GM12878 (cell line): ENCODE measurements around the gene EPB41L1. TPM values are rescaled to one million over a fixed set of nuclear protein-coding genes. Genes with fewer than 3 reads are reported as not detected.

Source experiments
- ATAC-seq: fragments of 200-7000 bp; cut with Tn5 transposase; 3 replicates; pipeline ENCODE4 v1.9.1; 2020; ENCODE audit warnings: mild to moderate bottlenecking, moderate library complexity
- BruUV-seq: library from RNA; stranded (reverse); fragments of 400-500 nt; replicated peaks from 2 replicates; lab custom pipeline; 2021; lab: Mats Ljungman, UMichigan
- CTCF ChIA-PET: fragments of 300-600 bp; sonication (Branson Sonifier 250); formaldehyde crosslinking; extraction: SDS; loops from one replicate; lab custom pipeline; 2021; ENCODE audit warnings: inconsistent platforms; lab: Yijun Ruan, JAX
- POLR2A ChIA-PET: fragments of 350-600 bp; formaldehyde crosslinking; extraction: SDS; loops from one replicate; lab custom pipeline; 2021; ENCODE audit warnings: inconsistent platforms; lab: Charles Lee
- RAD21 ChIA-PET: fragments of 300-600 bp; sonication (Branson Sonifier 250); formaldehyde crosslinking; loops from one replicate; lab custom pipeline; 2023; ENCODE audit warnings: antibody characterized with exemption; ENCODE audit not compliant: unreplicated experiment; lab: Charles Lee
- SMC1A ChIA-PET: fragments of 300-600 bp; sonication (Branson Sonifier 250); formaldehyde crosslinking; loops from one replicate; lab custom pipeline; 2023; ENCODE audit not compliant: unreplicated experiment, uncharacterized antibody; lab: Charles Lee
- DNase-seq: peaks from one replicate; pipeline ENCODE4 v3.0.0-alpha.2; 2011; ENCODE audit warnings: low read depth, low spot score
- FAIRE-seq: peaks from 3 replicates; lab custom pipeline; 2011; peaks lifted over from hg19 to GRCh38; lab: Jason Lieb, UNC
- H2AFZ ChIP-seq: 2 replicates; pipeline ENCODE4 v1.6.0; 2011; ENCODE audit warnings: low read depth, low read length, control low read depth; ENCODE audit not compliant: control insufficient read depth
- H3K27ac ChIP-seq: 2 replicates; pipeline ENCODE4 v1.5.1; 2011; ENCODE audit warnings: control low read depth; ENCODE audit not compliant: control insufficient read depth, insufficient read depth
- H3K27me3 ChIP-seq, 2 experiments: replicated peaks in 1 of 2; 2 replicates each; pipeline versions ENCODE4 v1.6.0 to v1.6.1; 2011; ENCODE audit warnings: low read length in 1 of 2; ENCODE audit not compliant: control insufficient read depth in 2 of 2, insufficient read depth in 2 of 2
- H3K36me3 ChIP-seq, 2 experiments: 2 replicates each; pipeline ENCODE4 v1.5.1; 2011; ENCODE audit warnings: low read length in 1 of 2; ENCODE audit not compliant: control insufficient read depth in 2 of 2, insufficient read depth in 2 of 2
- H3K4me1 ChIP-seq: 2 replicates; pipeline ENCODE4 v1.6.1; 2011; ENCODE audit warnings: mild to moderate bottlenecking, low read length, moderate library complexity, mixed read lengths; ENCODE audit not compliant: control insufficient read depth, insufficient read depth
- H3K4me2 ChIP-seq: 2 replicates; pipeline ENCODE4 v1.6.0; 2011; ENCODE audit warnings: control low read depth; ENCODE audit not compliant: control insufficient read depth, insufficient read depth
- H3K4me3 ChIP-seq: fragments of 200-600 bp; sonication (generic); 2 replicates; pipeline ENCODE4 v1.5.1; 2016
- H3K79me2 ChIP-seq: 2 replicates; pipeline ENCODE4 v1.6.0; 2011; ENCODE audit warnings: low read length; ENCODE audit not compliant: control insufficient read depth, insufficient read depth
- H3K9ac ChIP-seq: 2 replicates; pipeline ENCODE4 v1.8.0; 2011; ENCODE audit warnings: low read length, control low read depth, mixed read lengths; ENCODE audit not compliant: control insufficient read depth, insufficient read depth
- H3K9me3 ChIP-seq: replicated peaks from 3 replicates; pipeline ENCODE4 v1.5.1; 2011; ENCODE audit warnings: mild to moderate bottlenecking, low read length; ENCODE audit not compliant: control insufficient read depth, insufficient read depth
- H4K20me1 ChIP-seq: 2 replicates; pipeline ENCODE4 v1.6.0; 2011; ENCODE audit not compliant: control insufficient read depth, insufficient read depth
- HDAC2 ChIP-seq: fragments of 200-600 bp; sonication (generic); IDR thresholded peaks from 2 replicates; pipeline ENCODE4 v1.6.1; 2017
- IKZF2 ChIP-seq, 2 experiments: fragments of 450-650 bp; IDR thresholded peaks; 2 replicates each; pipeline ENCODE4 v1.6.1; 2017; ENCODE audit warnings: mild to moderate bottlenecking in 2 of 2, moderate library complexity in 2 of 2
- POLR2AphosphoS5 ChIP-seq: IDR thresholded peaks from 2 replicates; pipeline ENCODE4 v1.6.1; 2011; ENCODE audit warnings: mild to moderate bottlenecking, low read length, inconsistent platforms
- RAD51 ChIP-seq: fragments of 450-650 bp; IDR thresholded peaks from 2 replicates; pipeline ENCODE4 v1.6.1; 2016; ENCODE audit warnings: moderate library complexity, mild to moderate bottlenecking, inconsistent platforms
- SMARCA5 ChIP-seq: fragments of 450-650 bp; IDR thresholded peaks from 2 replicates; pipeline ENCODE4 v1.6.1; 2017; ENCODE audit warnings: mild to moderate bottlenecking
- SPI1 ChIP-seq: IDR thresholded peaks from 2 replicates; pipeline ENCODE4 v1.6.1; 2011; ENCODE audit warnings: low read depth, mild to moderate bottlenecking, low read length, moderate library complexity, borderline replicate concordance; ENCODE audit not compliant: insufficient read depth
- SREBF2 ChIP-seq: IDR thresholded peaks from 2 replicates; pipeline ENCODE4 v1.6.1; 2012; ENCODE audit warnings: mild to moderate bottlenecking, low read length
- SRF ChIP-seq, 2 experiments: IDR thresholded peaks; 2 replicates each; pipeline ENCODE4 v1.6.1; 2011; ENCODE audit warnings: low read depth in 2 of 2, low read length in 2 of 2, mild to moderate bottlenecking in 1 of 2, moderate library complexity in 1 of 2
- STAT3 ChIP-seq: IDR thresholded peaks from 2 replicates; pipeline ENCODE4 v1.6.1; 2011; ENCODE audit warnings: low read depth, low read length, improper control_type of control experiment
- WGBS: methylation state at CpG from one replicate; pipeline ENCODE4 v1.1.6; 2016; ENCODE audit warnings: low lambda C conversion rate; ENCODE audit not compliant: insufficient replicate concordance, insufficient coverage; ENCODE audit errors: missing lambda C conversion rate; 5-methylcytosine and 5-hydroxymethylcytosine counted together
- in situ Hi-C: fragments of 300-500 bp; cut with MboI; formaldehyde crosslinking; loops from 9 replicates; pipeline ENCODE4 v1.14.3; 2018; ENCODE audit warnings: mixed read lengths
- intact Hi-C: fragments of 100-400 bp; cut with micrococcal nuclease; formaldehyde crosslinking; loops from one replicate; pipeline ENCODE4 v1.14.2; 2022; ENCODE audit not compliant: unreplicated experiment
- polyA plus RNA-seq, 11 experiments: library from polyadenylated mRNA; depleted of rRNA in 4 of 11; unstranded in 6 of 11; stranded (reverse) in 5 of 11; fragments of >200 nt; fragmentation: Nextera tagmentation in 4 of 11; fragmentation: Illumina TruSeq in 1 of 11; extraction: Ambion mirVana in 4 of 11; extraction: Trizol in 1 of 11; gene quantifications; 1 replicate in 1 of 11; 2 replicates in 10 of 11; pipeline versions ENCODE4 v1.2.1 to v1.2.3, GENCODE V29; 2011 to 2016; ENCODE audit warnings: inconsistent platforms in 2 of 11, missing spikeins in 2 of 11, low read depth in 1 of 11
- total RNA-seq, 4 experiments: library from RNA; depleted of rRNA in 3 of 4; stranded (reverse); fragments of >200 nt in 3 of 4; fragmentation: Illumina TruSeq in 1 of 4; extraction: Trizol in 1 of 4; gene quantifications; 2 replicates each; pipeline versions ENCODE4 v1.2.1 to v1.2.3, GENCODE V29; 2013 to 2021
- TF ChIP-seq, protein P1 (sequence below): fragments of 450-650 bp; IDR thresholded peaks from 2 replicates; pipeline ENCODE4 v1.6.1; 2017; ENCODE audit warnings: low read depth, mild to moderate bottlenecking, moderate library complexity
- TF ChIP-seq, protein P2 (sequence below): IDR thresholded peaks from 2 replicates; pipeline ENCODE4 v1.6.1; 2011; ENCODE audit warnings: mild to moderate bottlenecking, low read depth, low read length, moderate library complexity; ENCODE audit not compliant: insufficient replicate concordance
- TF ChIP-seq, protein P3 (sequence below): fragments of 450-650 bp; formaldehyde crosslinking; IDR thresholded peaks from 2 replicates; pipeline ENCODE4 v1.5.0; 2022; ENCODE audit warnings: mild to moderate bottlenecking, missing genetic modification characterization
- TF ChIP-seq, protein P4 (sequence below): IDR thresholded peaks from 2 replicates; pipeline ENCODE4 v1.6.1; 2012; ENCODE audit warnings: improper control_type of control experiment, low read depth, low read length; ENCODE audit not compliant: insufficient replicate concordance

Gene EPB41L1
- total and polyA plus RNA-seq, 10 of the 15 experiments (the other 5 are each of a cell fraction or from before 2014, with no cell fraction given), result 0.08 to 3.2 (median 0.31) TPM

DNA sequence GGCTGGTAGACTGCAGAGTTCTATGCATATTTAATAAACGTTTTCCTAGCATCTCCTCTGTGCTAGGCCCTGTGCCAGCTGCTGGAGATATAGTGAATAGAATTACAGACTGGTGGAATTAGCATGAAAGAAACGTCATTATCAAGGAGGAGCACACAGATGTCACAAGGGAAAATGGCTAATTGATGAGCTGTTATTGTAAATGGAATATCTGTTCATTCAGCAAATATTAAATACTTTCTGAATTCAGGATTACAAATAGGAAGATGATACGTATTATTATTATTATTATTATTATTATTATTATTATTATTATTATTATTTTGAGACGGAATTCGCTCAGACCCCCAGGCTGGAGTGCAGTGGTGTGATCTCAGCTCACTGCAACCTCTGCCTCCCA lies 82.9 kb downstream of the EPB41L1 start:
- ChIA-PET SMC1A (interaction anchor here (0.6 to 1.5 kb wide), 3 partner anchors 10 to 389 kb away, joined by 3 to 5 read pairs (median 4); no protein-coding TSS in a partner anchor), RAD21 (no interaction called here), POLR2A (interaction anchor here (0.5 to 0.6 kb wide), 2 partner anchors 253 to 945 kb away, joined by 4 to 6 read pairs; no protein-coding TSS in a partner anchor), CTCF (interaction anchor here (0.8 to 3.1 kb wide), 7 partner anchors 12 to 202 kb away, joined by 3 to 11 read pairs (median 3); no protein-coding TSS in a partner anchor)
- no TSS peak for BruUV-seq
- Histone ChIP-seq H3K27ac (no peak overlapping the region), H3K79me2 (peaks cover 35% of the 10 kb centered on the region), H2AFZ (no peak overlapping the region), H3K36me3 (peaks cover 4 to 16% of the 10 kb centered on the region in 2 experiments), H3K27me3 (no peaks in the 10 kb centered on the region), H3K4me1 (no peaks in the 10 kb centered on the region), H3K9ac (peak overlapping the region; percentile 91), H3K4me3 (peak overlapping the region; percentile 91), H4K20me1 (no peaks in the 10 kb centered on the region), H3K4me2 (peak overlapping the region; percentile 77), H3K9me3 (no peaks in the 10 kb centered on the region)
- in situ Hi-C loops (no loop called here), intact Hi-C loops (no loop called here)
- WGBS, result 60% methylated on average over 5 of the region's 5 CpGs
- DNase-seq (no peak), ATAC-seq (no peak), FAIRE-seq (no peak)
- TF ChIP-seq, protein P1, sequence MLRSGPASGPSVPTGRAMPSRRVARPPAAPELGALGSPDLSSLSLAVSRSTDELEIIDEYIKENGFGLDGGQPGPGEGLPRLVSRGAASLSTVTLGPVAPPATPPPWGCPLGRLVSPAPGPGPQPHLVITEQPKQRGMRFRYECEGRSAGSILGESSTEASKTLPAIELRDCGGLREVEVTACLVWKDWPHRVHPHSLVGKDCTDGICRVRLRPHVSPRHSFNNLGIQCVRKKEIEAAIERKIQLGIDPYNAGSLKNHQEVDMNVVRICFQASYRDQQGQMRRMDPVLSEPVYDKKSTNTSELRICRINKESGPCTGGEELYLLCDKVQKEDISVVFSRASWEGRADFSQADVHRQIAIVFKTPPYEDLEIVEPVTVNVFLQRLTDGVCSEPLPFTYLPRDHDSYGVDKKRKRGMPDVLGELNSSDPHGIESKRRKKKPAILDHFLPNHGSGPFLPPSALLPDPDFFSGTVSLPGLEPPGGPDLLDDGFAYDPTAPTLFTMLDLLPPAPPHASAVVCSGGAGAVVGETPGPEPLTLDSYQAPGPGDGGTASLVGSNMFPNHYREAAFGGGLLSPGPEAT, result no peak
- no peak for TF ChIP-seq RAD51
- TF ChIP-seq, protein P2, sequence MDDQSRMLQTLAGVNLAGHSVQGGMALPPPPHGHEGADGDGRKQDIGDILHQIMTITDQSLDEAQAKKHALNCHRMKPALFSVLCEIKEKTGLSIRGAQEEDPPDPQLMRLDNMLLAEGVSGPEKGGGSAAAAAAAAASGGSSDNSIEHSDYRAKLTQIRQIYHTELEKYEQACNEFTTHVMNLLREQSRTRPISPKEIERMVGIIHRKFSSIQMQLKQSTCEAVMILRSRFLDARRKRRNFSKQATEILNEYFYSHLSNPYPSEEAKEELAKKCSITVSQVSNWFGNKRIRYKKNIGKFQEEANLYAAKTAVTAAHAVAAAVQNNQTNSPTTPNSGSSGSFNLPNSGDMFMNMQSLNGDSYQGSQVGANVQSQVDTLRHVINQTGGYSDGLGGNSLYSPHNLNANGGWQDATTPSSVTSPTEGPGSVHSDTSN, result no peak
- no peak for TF ChIP-seq IKZF2 (IDR thresholded peaks at IDR 0.05)
- TF ChIP-seq, protein P3, sequence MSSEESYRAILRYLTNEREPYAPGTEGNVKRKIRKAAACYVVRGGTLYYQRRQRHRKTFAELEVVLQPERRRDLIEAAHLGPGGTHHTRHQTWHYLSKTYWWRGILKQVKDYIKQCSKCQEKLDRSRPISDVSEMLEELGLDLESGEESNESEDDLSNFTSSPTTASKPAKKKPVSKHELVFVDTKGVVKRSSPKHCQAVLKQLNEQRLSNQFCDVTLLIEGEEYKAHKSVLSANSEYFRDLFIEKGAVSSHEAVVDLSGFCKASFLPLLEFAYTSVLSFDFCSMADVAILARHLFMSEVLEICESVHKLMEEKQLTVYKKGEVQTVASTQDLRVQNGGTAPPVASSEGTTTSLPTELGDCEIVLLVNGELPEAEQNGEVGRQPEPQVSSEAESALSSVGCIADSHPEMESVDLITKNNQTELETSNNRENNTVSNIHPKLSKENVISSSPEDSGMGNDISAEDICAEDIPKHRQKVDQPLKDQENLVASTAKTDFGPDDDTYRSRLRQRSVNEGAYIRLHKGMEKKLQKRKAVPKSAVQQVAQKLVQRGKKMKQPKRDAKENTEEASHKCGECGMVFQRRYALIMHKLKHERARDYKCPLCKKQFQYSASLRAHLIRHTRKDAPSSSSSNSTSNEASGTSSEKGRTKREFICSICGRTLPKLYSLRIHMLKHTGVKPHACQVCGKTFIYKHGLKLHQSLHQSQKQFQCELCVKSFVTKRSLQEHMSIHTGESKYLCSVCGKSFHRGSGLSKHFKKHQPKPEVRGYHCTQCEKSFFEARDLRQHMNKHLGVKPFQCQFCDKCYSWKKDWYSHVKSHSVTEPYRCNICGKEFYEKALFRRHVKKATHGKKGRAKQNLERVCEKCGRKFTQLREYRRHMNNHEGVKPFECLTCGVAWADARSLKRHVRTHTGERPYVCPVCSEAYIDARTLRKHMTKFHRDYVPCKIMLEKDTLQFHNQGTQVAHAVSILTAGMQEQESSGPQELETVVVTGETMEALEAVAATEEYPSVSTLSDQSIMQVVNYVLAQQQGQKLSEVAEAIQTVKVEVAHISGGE (CRISPR knock-in tag), result no peak
- no peak for TF ChIP-seq POLR2AphosphoS5
- TF ChIP-seq SPI1, result no peak
- no peak for TF ChIP-seq SRF (IDR thresholded peaks at IDR 0.05; ENCODE audit: low read depth in 2 of 2, low read length in 2 of 2)
- TF ChIP-seq SREBF2, result no peak
- TF ChIP-seq, protein P4, sequence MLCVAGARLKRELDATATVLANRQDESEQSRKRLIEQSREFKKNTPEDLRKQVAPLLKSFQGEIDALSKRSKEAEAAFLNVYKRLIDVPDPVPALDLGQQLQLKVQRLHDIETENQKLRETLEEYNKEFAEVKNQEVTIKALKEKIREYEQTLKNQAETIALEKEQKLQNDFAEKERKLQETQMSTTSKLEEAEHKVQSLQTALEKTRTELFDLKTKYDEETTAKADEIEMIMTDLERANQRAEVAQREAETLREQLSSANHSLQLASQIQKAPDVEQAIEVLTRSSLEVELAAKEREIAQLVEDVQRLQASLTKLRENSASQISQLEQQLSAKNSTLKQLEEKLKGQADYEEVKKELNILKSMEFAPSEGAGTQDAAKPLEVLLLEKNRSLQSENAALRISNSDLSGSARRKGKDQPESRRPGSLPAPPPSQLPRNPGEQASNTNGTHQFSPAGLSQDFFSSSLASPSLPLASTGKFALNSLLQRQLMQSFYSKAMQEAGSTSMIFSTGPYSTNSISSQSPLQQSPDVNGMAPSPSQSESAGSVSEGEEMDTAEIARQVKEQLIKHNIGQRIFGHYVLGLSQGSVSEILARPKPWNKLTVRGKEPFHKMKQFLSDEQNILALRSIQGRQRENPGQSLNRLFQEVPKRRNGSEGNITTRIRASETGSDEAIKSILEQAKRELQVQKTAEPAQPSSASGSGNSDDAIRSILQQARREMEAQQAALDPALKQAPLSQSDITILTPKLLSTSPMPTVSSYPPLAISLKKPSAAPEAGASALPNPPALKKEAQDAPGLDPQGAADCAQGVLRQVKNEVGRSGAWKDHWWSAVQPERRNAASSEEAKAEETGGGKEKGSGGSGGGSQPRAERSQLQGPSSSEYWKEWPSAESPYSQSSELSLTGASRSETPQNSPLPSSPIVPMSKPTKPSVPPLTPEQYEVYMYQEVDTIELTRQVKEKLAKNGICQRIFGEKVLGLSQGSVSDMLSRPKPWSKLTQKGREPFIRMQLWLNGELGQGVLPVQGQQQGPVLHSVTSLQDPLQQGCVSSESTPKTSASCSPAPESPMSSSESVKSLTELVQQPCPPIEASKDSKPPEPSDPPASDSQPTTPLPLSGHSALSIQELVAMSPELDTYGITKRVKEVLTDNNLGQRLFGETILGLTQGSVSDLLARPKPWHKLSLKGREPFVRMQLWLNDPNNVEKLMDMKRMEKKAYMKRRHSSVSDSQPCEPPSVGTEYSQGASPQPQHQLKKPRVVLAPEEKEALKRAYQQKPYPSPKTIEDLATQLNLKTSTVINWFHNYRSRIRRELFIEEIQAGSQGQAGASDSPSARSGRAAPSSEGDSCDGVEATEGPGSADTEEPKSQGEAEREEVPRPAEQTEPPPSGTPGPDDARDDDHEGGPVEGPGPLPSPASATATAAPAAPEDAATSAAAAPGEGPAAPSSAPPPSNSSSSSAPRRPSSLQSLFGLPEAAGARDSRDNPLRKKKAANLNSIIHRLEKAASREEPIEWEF, result no peak
- TF ChIP-seq HDAC2, result no peak
- no peak for TF ChIP-seq STAT3
- no peak for TF ChIP-seq SMARCA5
